HUES64 (cell line): ENCODE data around the gene BIRC5. TPM values are rescaled to one million over a fixed set of nuclear protein-coding genes. Genes with fewer than 3 reads are reported as not detected.
"Not testable (repeated sequence)": the region's sequence is repeated elsewhere in the genome, so short reads cannot be mapped to it uniquely, and the experiment has no call there.

Source experiments
- H3K27ac ChIP-seq: 2 replicates; pipeline ENCODE4 v1.7.0; 2013; ENCODE audit warnings: low read depth, low read length, inconsistent platforms
- H3K27me3 ChIP-seq: 2 replicates; pipeline ENCODE4 v1.6.1; 2013; ENCODE audit warnings: mild to moderate bottlenecking, low read length; ENCODE audit not compliant: insufficient read depth
- H3K36me3 ChIP-seq: 2 replicates; pipeline ENCODE4 v1.6.1; 2013; ENCODE audit warnings: mild to moderate bottlenecking, low read length; ENCODE audit not compliant: insufficient read depth
- H3K4me1 ChIP-seq: 2 replicates; pipeline ENCODE4 v1.6.1; 2013; ENCODE audit warnings: mild to moderate bottlenecking, low read length, moderate library complexity; ENCODE audit not compliant: insufficient read depth
- H3K4me3 ChIP-seq: 2 replicates; pipeline ENCODE4 v1.5.1; 2013; ENCODE audit warnings: mild to moderate bottlenecking, low read length, moderate library complexity
- H3K9ac ChIP-seq: 2 replicates; pipeline ENCODE4 v1.6.1; 2013; ENCODE audit warnings: mild to moderate bottlenecking, low read depth, low read length
- H3K9me3 ChIP-seq: 2 replicates; pipeline ENCODE4 v1.6.1; 2013; ENCODE audit warnings: low read depth, low read length; ENCODE audit not compliant: insufficient read depth
- WGBS: fragments of 150-250, 120-280 bp; methylation state at CpG from one replicate; pipeline ENCODE4 v1.1.7; 2013; ENCODE audit warnings: missing lambda C conversion rate; 5-methylcytosine and 5-hydroxymethylcytosine counted together
- polyA plus RNA-seq, 2 experiments: library from polyadenylated mRNA; stranded (reverse); fragments of 50-300 nt; gene quantifications; one replicate each; pipeline ENCODE4 v1.2.3, GENCODE V29; 2013

The BIRC5 gene
- 91.6 TPM for polyA plus RNA-seq (2013, experiment 1 of 2)
- 99.2 TPM for polyA plus RNA-seq (2013, experiment 2 of 2)

DNA sequence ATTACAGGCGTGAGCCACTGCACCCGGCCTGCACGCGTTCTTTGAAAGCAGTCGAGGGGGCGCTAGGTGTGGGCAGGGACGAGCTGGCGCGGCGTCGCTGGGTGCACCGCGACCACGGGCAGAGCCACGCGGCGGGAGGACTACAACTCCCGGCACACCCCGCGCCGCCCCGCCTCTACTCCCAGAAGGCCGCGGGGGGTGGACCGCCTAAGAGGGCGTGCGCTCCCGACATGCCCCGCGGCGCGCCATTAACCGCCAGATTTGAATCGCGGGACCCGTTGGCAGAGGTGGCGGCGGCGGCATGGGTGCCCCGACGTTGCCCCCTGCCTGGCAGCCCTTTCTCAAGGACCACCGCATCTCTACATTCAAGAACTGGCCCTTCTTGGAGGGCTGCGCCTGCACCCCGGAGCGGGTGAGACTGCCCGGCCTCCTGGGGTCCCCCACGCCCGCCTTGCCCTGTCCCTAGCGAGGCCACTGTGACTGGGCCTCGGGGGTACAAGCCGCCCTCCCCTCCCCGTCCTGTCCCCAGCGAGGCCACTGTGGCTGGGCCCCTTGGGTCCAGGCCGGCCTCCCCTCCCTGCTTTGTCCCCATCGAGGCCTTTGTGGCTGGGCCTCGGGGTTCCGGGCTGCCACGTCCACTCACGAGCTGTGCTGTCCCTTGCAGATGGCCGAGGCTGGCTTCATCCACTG, at the start of gene BIRC5:
Gene BIRC5 (plus strand): TSS at position 238 of the 690 bp plus-strand sequence. CDS start 64 bp downstream, at position 302.
- Histone ChIP-seq H3K9me3 (no peaks in the 10 kb centered on the region), H3K9ac (peak within 1 kb of the TSS; percentile 81), H3K4me1 (peaks cover 13% of the 10 kb centered on the region; the same call in 1 of the 2 replicates), H3K27ac (peak within 1 kb of the TSS; percentile 55), H3K27me3 (no peaks in the 10 kb centered on the region; the same call in 1 of the 2 replicates), H3K36me3 (peaks cover 22% of the 10 kb centered on the region), H3K4me3 (peak within 1 kb of the TSS; percentile 85)
- WGBS = under 1% methylated on average over 60 of the region's 60 CpGs

GRCh38 chr17:78164748-78165607, 49.1 kb upstream of the BIRC5 start:
- 94% methylated on average over 16 of the region's 16 CpGs for WGBS

DNA sequence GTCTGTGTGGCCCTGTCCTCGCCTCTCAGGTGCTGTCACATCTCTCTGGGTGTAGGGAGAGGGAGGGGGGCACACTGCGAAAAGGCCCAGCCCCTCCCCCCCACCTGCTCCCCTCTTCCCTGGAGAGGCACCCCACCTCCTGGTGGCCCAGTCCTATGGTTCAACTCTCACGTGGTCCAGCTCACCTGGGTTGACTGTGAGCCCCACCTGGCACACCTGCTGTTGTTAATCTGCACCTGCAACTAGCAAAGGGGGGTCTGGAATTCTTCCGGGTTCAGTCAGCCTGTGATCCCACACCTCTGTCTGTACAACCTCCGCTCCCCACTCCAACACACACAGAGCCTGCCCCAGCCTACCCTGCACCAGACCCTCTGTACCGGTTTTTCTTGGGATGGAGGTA, 47.6 kb upstream of the BIRC5 start:
- Histone ChIP-seq H3K9ac (no peak overlapping the region), H3K4me1 (no peaks in the 10 kb centered on the region), H3K9me3 (no peaks in the 10 kb centered on the region), H3K27me3 (no peaks in the 10 kb centered on the region), H3K36me3 (no peaks in the 10 kb centered on the region), H3K4me3 (no peak overlapping the region), H3K27ac (no peak overlapping the region)
- 63% methylated on average over 4 of the region's 6 CpGs for WGBS

More at GRCh38 chr17:78164748-78165607, 49.1 kb upstream of the BIRC5 start:
- H3K9me3 ChIP-seq = no peaks in the 10 kb centered on the region
- H3K27me3 ChIP-seq = no peaks in the 10 kb centered on the region
- no peaks in the 10 kb centered on the region for H3K36me3 ChIP-seq
- H3K9ac ChIP-seq = no peak overlapping the region
- no peak overlapping the region for H3K4me3 ChIP-seq
- no peaks in the 10 kb centered on the region for H3K4me1 ChIP-seq
- no peak overlapping the region for H3K27ac ChIP-seq

GRCh38 chr17:78168242-78168902, 45.7 kb upstream of the BIRC5 start, which contains the start of gene SYNGR2:
SYNGR2 (plus strand) TSS chr17:78168581; CDS start chr17:78168617, 36 bp downstream.
- under 1% methylated on average over 84 of the region's 84 CpGs for WGBS
- peak within 1 kb of the TSS; percentile 60; the same call in 1 of the 2 replicates for H3K9ac ChIP-seq
- H3K9me3 ChIP-seq = no peaks in the 10 kb centered on the region
- no peak within 1 kb of the TSS for H3K27ac ChIP-seq
- no peaks in the 10 kb centered on the region for H3K27me3 ChIP-seq
- peaks cover 10% of the 10 kb centered on the region; the same call in 1 of the 2 replicates for H3K4me1 ChIP-seq
- peak within 1 kb of the TSS; percentile 65 for H3K4me3 ChIP-seq
- H3K36me3 ChIP-seq = peaks cover 5% of the 10 kb centered on the region

GRCh38 chr17:78168903-78169793, 44.9 kb upstream of the BIRC5 start:
- Histone ChIP-seq H3K9ac (no peak overlapping the region), H3K36me3 (peaks cover 13% of the 10 kb centered on the region), H3K27ac (no peak overlapping the region), H3K27me3 (no peaks in the 10 kb centered on the region), H3K4me3 (peak overlapping the region; percentile 65), H3K4me1 (peaks cover 10% of the 10 kb centered on the region; the same call in 1 of the 2 replicates), H3K9me3 (no peaks in the 10 kb centered on the region)
- WGBS = 11% methylated on average over 38 of the region's 38 CpGs

DNA sequence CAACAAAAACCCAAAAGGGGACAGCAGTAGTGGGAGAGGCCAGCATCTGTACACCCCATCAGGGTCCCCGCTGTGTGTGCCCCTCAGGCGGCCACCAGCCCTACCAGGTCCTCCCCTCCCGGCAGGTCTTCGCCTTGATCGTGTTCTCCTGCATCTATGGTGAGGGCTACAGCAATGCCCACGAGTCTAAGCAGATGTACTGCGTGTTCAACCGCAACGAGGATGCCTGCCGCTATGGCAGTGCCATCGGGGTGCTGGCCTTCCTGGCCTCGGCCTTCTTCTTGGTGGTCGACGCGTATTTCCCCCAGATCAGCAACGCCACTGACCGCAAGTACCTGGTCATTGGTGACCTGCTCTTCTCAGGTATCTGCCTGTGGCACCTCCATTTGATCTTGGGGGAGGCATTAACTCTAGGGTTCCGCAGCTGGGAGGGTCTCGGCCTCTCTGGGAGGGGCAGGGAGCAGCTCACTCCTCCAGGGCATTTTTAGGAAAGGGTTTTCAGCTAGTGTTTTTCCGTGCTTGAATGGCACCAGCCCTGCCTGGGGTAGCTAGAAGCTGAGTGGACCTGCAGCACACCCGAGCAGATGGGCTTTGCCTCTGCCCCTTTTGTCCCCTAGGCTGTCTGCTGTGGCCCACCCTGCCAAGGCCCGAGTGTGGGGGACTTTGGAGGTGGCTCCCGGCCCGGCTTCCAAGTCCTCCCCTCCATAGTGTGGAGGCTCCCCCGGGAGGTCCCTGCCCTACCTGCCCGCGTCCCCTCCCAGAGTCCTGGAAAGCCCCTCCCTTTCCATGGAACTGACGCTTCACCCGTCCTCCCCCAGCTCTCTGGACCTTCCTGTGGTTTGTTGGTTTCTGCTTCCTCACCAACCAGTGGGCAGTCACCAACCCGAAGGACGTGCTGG, 43.1 kb upstream of the BIRC5 start:
- no peak overlapping the region for H3K4me3 ChIP-seq
- peaks cover 10% of the 10 kb centered on the region; the same call in 1 of the 2 replicates for H3K4me1 ChIP-seq
- peaks cover 28% of the 10 kb centered on the region for H3K36me3 ChIP-seq
- no peaks in the 10 kb centered on the region for H3K27me3 ChIP-seq
- no peak overlapping the region for H3K9ac ChIP-seq
- WGBS = 90% methylated on average over 31 of the region's 31 CpGs
- H3K27ac ChIP-seq = no peak overlapping the region
- no peaks in the 10 kb centered on the region for H3K9me3 ChIP-seq

DNA sequence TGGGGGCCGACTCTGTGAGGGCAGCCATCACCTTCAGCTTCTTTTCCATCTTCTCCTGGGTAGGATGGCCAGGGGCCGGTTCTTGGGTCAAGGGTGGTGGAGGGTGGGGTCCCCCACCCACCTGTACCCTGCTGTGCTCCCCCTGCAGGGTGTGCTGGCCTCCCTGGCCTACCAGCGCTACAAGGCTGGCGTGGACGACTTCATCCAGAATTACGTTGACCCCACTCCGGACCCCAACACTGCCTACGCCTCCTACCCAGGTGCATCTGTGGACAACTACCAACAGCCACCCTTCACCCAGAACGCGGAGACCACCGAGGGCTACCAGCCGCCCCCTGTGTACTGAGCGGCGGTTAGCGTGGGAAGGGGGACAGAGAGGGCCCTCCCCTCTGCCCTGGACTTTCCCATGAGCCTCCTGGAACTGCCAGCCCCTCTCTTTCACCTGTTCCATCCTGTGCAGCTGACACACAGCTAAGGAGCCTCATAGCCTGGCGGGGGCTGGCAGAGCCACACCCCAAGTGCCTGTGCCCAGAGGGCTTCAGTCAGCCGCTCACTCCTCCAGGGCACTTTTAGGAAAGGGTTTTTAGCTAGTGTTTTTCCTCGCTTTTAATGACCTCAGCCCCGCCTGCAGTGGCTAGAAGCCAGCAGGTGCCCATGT, 42.3 kb upstream of the BIRC5 start:
- 86% methylated on average over 17 of the region's 19 CpGs for WGBS
- H3K9ac ChIP-seq, H3K27me3 ChIP-seq, H3K9me3 ChIP-seq, H3K27ac ChIP-seq, H3K4me3 ChIP-seq: not testable (repeated sequence)
- H3K36me3 ChIP-seq = peaks cover 33% of the 10 kb centered on the region
- H3K4me1 ChIP-seq = peaks cover 10% of the 10 kb centered on the region; the same call in 1 of the 2 replicates

DNA sequence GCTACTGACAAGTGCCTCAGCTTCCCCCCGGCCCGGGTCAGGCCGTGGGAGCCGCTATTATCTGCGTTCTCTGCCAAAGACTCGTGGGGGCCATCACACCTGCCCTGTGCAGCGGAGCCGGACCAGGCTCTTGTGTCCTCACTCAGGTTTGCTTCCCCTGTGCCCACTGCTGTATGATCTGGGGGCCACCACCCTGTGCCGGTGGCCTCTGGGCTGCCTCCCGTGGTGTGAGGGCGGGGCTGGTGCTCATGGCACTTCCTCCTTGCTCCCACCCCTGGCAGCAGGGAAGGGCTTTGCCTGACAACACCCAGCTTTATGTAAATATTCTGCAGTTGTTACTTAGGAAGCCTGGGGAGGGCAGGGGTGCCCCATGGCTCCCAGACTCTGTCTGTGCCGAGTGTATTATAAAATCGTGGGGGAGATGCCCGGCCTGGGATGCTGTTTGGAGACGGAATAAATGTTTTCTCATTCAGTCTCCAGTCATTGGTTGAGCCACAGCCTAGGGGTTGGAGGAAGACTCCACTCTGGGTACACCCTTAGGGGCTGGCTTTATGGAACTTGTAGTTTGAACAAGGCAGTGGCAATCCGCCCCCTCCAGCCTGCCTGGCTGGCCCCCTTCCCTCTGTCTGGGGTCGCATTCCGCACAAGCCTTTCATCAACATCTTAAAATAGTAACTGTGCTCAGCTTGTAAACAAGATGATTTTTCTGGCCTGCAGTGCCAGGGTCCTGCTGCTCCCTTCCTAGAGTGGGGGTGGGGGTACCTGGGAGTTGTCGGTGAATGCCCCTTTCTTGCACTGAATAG, 41.6 kb upstream of the BIRC5 start:
- WGBS = 58% methylated on average over 19 of the region's 19 CpGs
- Histone ChIP-seq H3K36me3 (peaks cover 33% of the 10 kb centered on the region), H3K27me3 (no peaks in the 10 kb centered on the region), H3K4me1 (peaks cover 10% of the 10 kb centered on the region; the same call in 1 of the 2 replicates), H3K9me3 (no peaks in the 10 kb centered on the region), H3K4me3 (no peak overlapping the region), H3K9ac (no peak overlapping the region), H3K27ac (peak overlapping the region; percentile 30; the same call in 1 of the 2 replicates)
